ENCODE measurements around the gene NTM.

NTM gene

DNA sequence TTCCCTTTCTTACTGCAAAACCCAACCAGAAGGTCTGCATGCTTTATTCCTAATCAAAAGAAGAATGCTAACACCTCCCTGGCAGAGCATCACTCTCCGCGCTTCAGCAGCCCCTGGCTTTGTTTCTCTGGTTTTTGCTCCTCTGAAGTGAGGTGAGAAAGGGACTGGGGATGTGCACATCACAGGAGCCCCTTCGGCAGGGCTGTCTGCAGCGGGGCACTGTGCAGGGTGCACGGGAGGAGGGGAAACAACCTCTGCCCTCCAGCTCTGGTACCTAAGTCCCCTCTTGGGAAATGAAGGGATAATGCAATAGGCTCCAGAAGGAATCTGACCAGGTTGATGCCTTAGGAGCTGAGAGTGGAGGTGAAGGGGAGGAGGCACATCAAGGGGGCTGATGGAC lies 312.7 kb downstream of the NTM start:
- no peaks in the 10 kb centered on the region for H3K9me3 ChIP-seq (replicated peaks in 1 of 2; ENCODE audit: control insufficient read depth in 2 of 2, insufficient read depth in 1 of 2, low read depth in 1 of 2, low read length in 2 of 2)
- H2BK15ac ChIP-seq (ENCODE audit: low read length): no peak overlapping the region
- H4K8ac ChIP-seq (ENCODE audit: low read depth, low read length): no peak overlapping the region
- H3K18ac ChIP-seq (ENCODE audit: low read length): no peak overlapping the region
- no peak overlapping the region for H2AFZ ChIP-seq (ENCODE audit: low read length)
- H3K79me1 ChIP-seq (ENCODE audit: low read depth, low read length): no peaks in the 10 kb centered on the region
- no peak overlapping the region for H3K4me2 ChIP-seq (ENCODE audit: insufficient read depth, low read length, poor library complexity, severe bottlenecking)
- H3K4ac ChIP-seq (ENCODE audit: low read length): no peak overlapping the region
- DNase-seq (ENCODE audit: low spot score): no peak
- no peak overlapping the region for H3K27ac ChIP-seq (replicated peaks; ENCODE audit: low read length)
- no peak overlapping the region for H3K9ac ChIP-seq (ENCODE audit: low read depth, low read length, poor library complexity)
- H3K27me3 ChIP-seq (ENCODE audit: control insufficient read depth in 3 of 3, insufficient read depth in 3 of 3, low read depth in 1 of 3, low read length in 3 of 3): no peaks in the 10 kb centered on the region
- H2AK5ac ChIP-seq (ENCODE audit: low read depth, low read length): no peak overlapping the region
- no peaks in the 10 kb centered on the region for H3K36me3 ChIP-seq (replicated peaks in 1 of 2; ENCODE audit: control insufficient read depth in 2 of 2, insufficient read depth in 2 of 2, low read length in 2 of 2)
- no peak overlapping the region for H2BK12ac ChIP-seq (ENCODE audit: low read length)
- no peak overlapping the region for H3K4me3 ChIP-seq (ENCODE audit: low read length in 2 of 2)
- no peak overlapping the region for H2BK120ac ChIP-seq (ENCODE audit: low read depth, low read length)
- H4K91ac ChIP-seq (ENCODE audit: low read depth, low read length, poor library complexity): no peak overlapping the region
- peak overlapping the region; percentile 47 for H3K14ac ChIP-seq (ENCODE audit: low read length)
- H3K4me1 ChIP-seq (ENCODE audit: control insufficient read depth in 2 of 2, insufficient read depth in 1 of 2, low read depth in 1 of 2, low read length in 2 of 2): peaks cover 0 to 12% of the 10 kb centered on the region in 2 donors
- no peak overlapping the region for H3K23ac ChIP-seq (ENCODE audit: low read depth, low read length, poor library complexity)
- no CpG with 5 or more reads among the region's 5 CpGs for WGBS, 2 donors (ENCODE audit: extremely low coverage in 2 of 2, insufficient read length in 2 of 2, insufficient replicate concordance in 1 of 2)
- H2BK5ac ChIP-seq (ENCODE audit: low read length): no peak overlapping the region

DNA sequence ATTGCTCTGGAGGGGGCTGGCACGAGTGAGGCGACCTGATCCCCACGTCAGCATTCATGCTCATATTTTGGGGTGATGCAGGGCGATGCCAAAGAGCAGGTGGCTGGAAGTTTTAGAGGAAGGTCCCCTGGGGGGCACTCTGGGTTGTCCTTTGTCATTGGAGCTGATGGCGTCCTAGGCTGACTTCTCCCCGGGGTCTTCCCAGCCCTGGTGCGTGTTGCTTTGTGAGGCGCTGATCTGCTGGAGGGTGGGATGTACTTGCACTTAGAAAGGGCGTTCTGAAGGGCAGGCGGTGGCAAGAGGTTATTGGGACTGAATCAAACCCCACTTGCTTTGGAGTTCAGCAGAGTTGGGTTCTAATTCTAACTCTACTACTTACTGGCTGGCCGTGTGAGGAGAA lies 313.3 kb downstream of the NTM start:
- Histone ChIP-seq H2BK12ac (ENCODE audit: low read length) (no peak overlapping the region), H2AFZ (ENCODE audit: low read length) (no peak overlapping the region), H3K9me3 (replicated peaks in 1 of 2; ENCODE audit: control insufficient read depth in 2 of 2, insufficient read depth in 1 of 2, low read depth in 1 of 2, low read length in 2 of 2) (no peaks in the 10 kb centered on the region), H2BK15ac (ENCODE audit: low read length) (no peak overlapping the region), H3K4me2 (ENCODE audit: insufficient read depth, low read length, poor library complexity, severe bottlenecking) (no peak overlapping the region), H3K4me1 (ENCODE audit: control insufficient read depth in 2 of 2, insufficient read depth in 1 of 2, low read depth in 1 of 2, low read length in 2 of 2) (peaks cover 0 to 18% of the 10 kb centered on the region in 2 donors), H4K91ac (ENCODE audit: low read depth, low read length, poor library complexity) (no peak overlapping the region), H3K36me3 (replicated peaks in 1 of 2; ENCODE audit: control insufficient read depth in 2 of 2, insufficient read depth in 2 of 2, low read length in 2 of 2) (no peaks in the 10 kb centered on the region), H4K8ac (ENCODE audit: low read depth, low read length) (no peak overlapping the region), H2AK5ac (ENCODE audit: low read depth, low read length) (no peak overlapping the region), H3K4me3 (ENCODE audit: low read length in 2 of 2) (no peak overlapping the region), H3K4ac (ENCODE audit: low read length) (no peak overlapping the region), H3K79me1 (ENCODE audit: low read depth, low read length) (no peaks in the 10 kb centered on the region), H3K23ac (ENCODE audit: low read depth, low read length, poor library complexity) (no peak overlapping the region), H2BK5ac (ENCODE audit: low read length) (no peak overlapping the region), H2BK120ac (ENCODE audit: low read depth, low read length) (no peak overlapping the region), H3K14ac (ENCODE audit: low read length) (no peak overlapping the region), H3K9ac (ENCODE audit: low read depth, low read length, poor library complexity) (no peak overlapping the region), H3K27ac (replicated peaks; ENCODE audit: low read length) (no peak overlapping the region), H3K27me3 (ENCODE audit: control insufficient read depth in 3 of 3, insufficient read depth in 3 of 3, low read depth in 1 of 3, low read length in 3 of 3) (no peaks in the 10 kb centered on the region), H3K18ac (ENCODE audit: low read length) (no peak overlapping the region)
- no peak for DNase-seq (ENCODE audit: low spot score)
- WGBS, 2 donors (ENCODE audit: extremely low coverage in 2 of 2, insufficient read length in 2 of 2, insufficient replicate concordance in 1 of 2): no CpG with 5 or more reads among the region's 11 CpGs

DNA sequence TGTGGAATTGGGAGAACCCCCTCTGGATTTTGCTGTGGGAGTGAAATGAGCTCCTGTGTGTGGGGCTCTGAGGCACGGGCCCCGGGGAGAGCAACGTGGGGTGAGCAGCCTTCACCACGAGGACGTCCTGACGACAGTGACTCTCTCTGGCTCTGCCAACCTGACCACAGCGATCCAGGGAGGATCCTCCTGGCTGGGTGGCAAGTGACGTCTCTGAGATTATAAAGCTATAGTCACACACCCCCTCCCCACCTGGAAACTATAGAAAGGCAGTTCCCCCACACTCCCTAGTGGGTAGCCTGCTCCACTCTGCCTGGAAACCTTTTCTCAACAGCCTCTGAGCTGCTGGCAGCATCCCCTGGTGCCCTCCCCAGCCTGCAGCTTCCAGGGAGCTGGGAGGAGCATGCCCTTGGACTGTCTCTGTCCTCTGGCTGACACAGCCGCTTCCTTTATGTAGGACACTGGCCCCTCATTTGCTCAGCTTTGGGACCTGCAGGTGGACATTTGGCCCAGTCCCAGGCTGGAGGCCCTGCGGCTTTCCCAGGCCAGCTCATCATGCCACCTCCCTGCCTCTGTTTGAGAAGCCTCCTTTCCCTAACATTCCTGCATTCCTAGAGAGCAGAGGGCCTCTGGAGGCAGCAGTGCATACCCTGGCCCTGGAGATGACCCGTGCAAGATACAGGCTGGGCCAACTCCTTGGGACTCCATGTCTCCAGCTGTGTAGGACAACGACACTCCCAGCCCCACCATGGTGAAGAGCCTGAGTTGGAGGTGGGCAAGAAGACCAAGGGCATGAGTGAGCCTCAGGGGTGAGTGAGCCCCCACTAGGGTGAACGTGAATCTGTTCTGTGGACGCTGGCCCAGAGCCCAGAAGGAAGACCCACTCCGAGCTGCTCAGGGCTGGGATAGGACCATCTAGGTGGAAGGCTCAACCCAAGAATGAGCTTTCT lies 314.0 kb downstream of the NTM start:
- H3K9me3 ChIP-seq (replicated peaks in 1 of 2; ENCODE audit: control insufficient read depth in 2 of 2, insufficient read depth in 1 of 2, low read depth in 1 of 2, low read length in 2 of 2): no peaks in the 10 kb centered on the region
- H3K27me3 ChIP-seq (ENCODE audit: control insufficient read depth in 3 of 3, insufficient read depth in 3 of 3, low read depth in 1 of 3, low read length in 3 of 3): no peaks in the 10 kb centered on the region
- no peak overlapping the region for H2BK120ac ChIP-seq (ENCODE audit: low read depth, low read length)
- DNase-seq (ENCODE audit: low spot score): no peak
- H4K91ac ChIP-seq (ENCODE audit: low read depth, low read length, poor library complexity): no peak overlapping the region
- H3K4me1 ChIP-seq (ENCODE audit: control insufficient read depth in 2 of 2, insufficient read depth in 1 of 2, low read depth in 1 of 2, low read length in 2 of 2): peaks cover 0 to 22% of the 10 kb centered on the region in 2 donors
- no CpG with 5 or more reads among the region's 15 CpGs for WGBS, 2 donors (ENCODE audit: extremely low coverage in 2 of 2, insufficient read length in 2 of 2, insufficient replicate concordance in 1 of 2)
- H3K4me2 ChIP-seq (ENCODE audit: insufficient read depth, low read length, poor library complexity, severe bottlenecking): no peak overlapping the region
- no peak overlapping the region for H3K4ac ChIP-seq (ENCODE audit: low read length)
- H2AK5ac ChIP-seq (ENCODE audit: low read depth, low read length): peak overlapping the region; percentile 87
- H3K23ac ChIP-seq (ENCODE audit: low read depth, low read length, poor library complexity): no peak overlapping the region
- no peak overlapping the region for H2AFZ ChIP-seq (ENCODE audit: low read length)
- no peak overlapping the region for H3K27ac ChIP-seq (replicated peaks; ENCODE audit: low read length)
- no peak overlapping the region for H3K14ac ChIP-seq (ENCODE audit: low read length)
- peak overlapping the region; percentile 45 for H2BK15ac ChIP-seq (ENCODE audit: low read length)
- no peak overlapping the region for H3K4me3 ChIP-seq (ENCODE audit: low read length in 2 of 2)
- no peak overlapping the region for H2BK12ac ChIP-seq (ENCODE audit: low read length)
- H4K8ac ChIP-seq (ENCODE audit: low read depth, low read length): no peak overlapping the region
- H3K9ac ChIP-seq (ENCODE audit: low read depth, low read length, poor library complexity): no peak overlapping the region
- H3K36me3 ChIP-seq (replicated peaks in 1 of 2; ENCODE audit: control insufficient read depth in 2 of 2, insufficient read depth in 2 of 2, low read length in 2 of 2): no peaks in the 10 kb centered on the region
- H2BK5ac ChIP-seq (ENCODE audit: low read length): no peak overlapping the region
- H3K18ac ChIP-seq (ENCODE audit: low read length): peak overlapping the region; percentile 80
- no peaks in the 10 kb centered on the region for H3K79me1 ChIP-seq (ENCODE audit: low read depth, low read length)

DNA sequence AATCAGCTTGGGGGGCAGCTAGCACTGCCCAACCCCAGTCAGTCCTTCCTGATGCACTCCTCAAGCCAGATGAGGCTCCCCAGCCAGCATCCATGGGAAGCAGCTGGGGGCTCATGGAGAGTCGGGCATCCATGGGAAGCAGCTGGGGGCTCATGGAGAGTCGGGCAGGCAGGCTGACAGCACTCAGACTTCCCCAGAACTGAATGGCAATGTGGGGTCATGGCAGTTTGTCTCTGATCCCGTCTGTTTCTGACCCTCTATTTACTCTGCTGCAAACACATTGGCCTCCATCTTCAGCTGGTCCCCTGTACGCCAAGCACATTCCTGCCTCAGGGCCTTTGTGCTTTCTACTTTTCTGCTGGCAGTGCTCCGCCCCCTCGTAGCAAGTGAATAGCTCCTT lies 314.8 kb downstream of the NTM start:
- no peak for DNase-seq (ENCODE audit: low spot score)
- no CpG with 5 or more reads among the region's 6 CpGs for WGBS, 2 donors (ENCODE audit: extremely low coverage in 2 of 2, insufficient read length in 2 of 2, insufficient replicate concordance in 1 of 2)

More for the DNA sequence above, 314.8 kb downstream of the NTM start:
- Histone ChIP-seq H3K4me3 (ENCODE audit: low read length in 2 of 2) (no peak overlapping the region), H3K4me2 (ENCODE audit: insufficient read depth, low read length, poor library complexity, severe bottlenecking) (no peak overlapping the region), H2AFZ (ENCODE audit: low read length) (no peak overlapping the region), H3K14ac (ENCODE audit: low read length) (no peak overlapping the region), H3K4ac (ENCODE audit: low read length) (no peak overlapping the region), H3K4me1 (ENCODE audit: control insufficient read depth in 2 of 2, insufficient read depth in 1 of 2, low read depth in 1 of 2, low read length in 2 of 2) (peaks cover 0 to 24% of the 10 kb centered on the region in 2 donors), H3K18ac (ENCODE audit: low read length) (no peak overlapping the region), H3K27ac (replicated peaks; ENCODE audit: low read length) (no peak overlapping the region), H4K8ac (ENCODE audit: low read depth, low read length) (no peak overlapping the region), H2BK12ac (ENCODE audit: low read length) (no peak overlapping the region), H2BK15ac (ENCODE audit: low read length) (no peak overlapping the region), H3K79me1 (ENCODE audit: low read depth, low read length) (no peaks in the 10 kb centered on the region), H3K27me3 (ENCODE audit: control insufficient read depth in 3 of 3, insufficient read depth in 3 of 3, low read depth in 1 of 3, low read length in 3 of 3) (no peaks in the 10 kb centered on the region), H2AK5ac (ENCODE audit: low read depth, low read length) (no peak overlapping the region), H2BK120ac (ENCODE audit: low read depth, low read length) (no peak overlapping the region), H3K23ac (ENCODE audit: low read depth, low read length, poor library complexity) (no peak overlapping the region), H3K36me3 (replicated peaks in 1 of 2; ENCODE audit: control insufficient read depth in 2 of 2, insufficient read depth in 2 of 2, low read length in 2 of 2) (no peaks in the 10 kb centered on the region), H2BK5ac (ENCODE audit: low read length) (no peak overlapping the region), H3K9me3 (replicated peaks in 1 of 2; ENCODE audit: control insufficient read depth in 2 of 2, insufficient read depth in 1 of 2, low read depth in 1 of 2, low read length in 2 of 2) (no peaks in the 10 kb centered on the region), H4K91ac (ENCODE audit: low read depth, low read length, poor library complexity) (no peak overlapping the region), H3K9ac (ENCODE audit: low read depth, low read length, poor library complexity) (no peak overlapping the region)

All from neuronal stem cell (in vitro differentiated cells).